SK-N-SH treated with all-trans-retinoic acid at 6 μM for 48 hours (cell line): ENCODE data around the gene TMEM167A.

Experiments used
- ATAC-seq: fragments of 200-7000 bp; cut with Tn5 transposase; 3 replicates; pipeline ENCODE4 v1.9.1; 2020; ENCODE audit warnings: mild to moderate bottlenecking, moderate library complexity
- ARNTL ChIP-seq: fragments of 450-650 bp; formaldehyde crosslinking; IDR thresholded peaks from 2 replicates; pipeline ENCODE4 v1.5.0; 2020; ENCODE audit warnings: low read depth, mild to moderate bottlenecking, moderate library complexity, borderline replicate concordance
- CREB5 ChIP-seq: fragments of 250-450 bp; sonication (Bioruptor Pico); IDR thresholded peaks from 2 replicates; pipeline ENCODE4 v1.5.1; 2020; ENCODE audit warnings: low read depth, mild to moderate bottlenecking, moderate library complexity
- CSRNP3 ChIP-seq: fragments of 250-450 bp; sonication (Bioruptor Pico); IDR thresholded peaks from 2 replicates; pipeline ENCODE4 v1.5.1; 2021; ENCODE audit warnings: mild to moderate bottlenecking, moderate library complexity
- ESRRG ChIP-seq: fragments of 250-450 bp; sonication (Bioruptor Pico); IDR thresholded peaks from 2 replicates; pipeline ENCODE4 v1.6.1; 2021; ENCODE audit warnings: mild to moderate bottlenecking
- GLIS3 ChIP-seq: fragments of 250-450 bp; sonication (Bioruptor Pico); IDR thresholded peaks from 2 replicates; pipeline ENCODE4 v1.5.0; 2020; ENCODE audit warnings: mild to moderate bottlenecking, moderate library complexity
- ISL1 ChIP-seq: fragments of 250-450 bp; sonication (Bioruptor Pico); IDR thresholded peaks from 2 replicates; pipeline ENCODE4 v2.1.2; 2022; ENCODE audit warnings: mild to moderate bottlenecking, moderate library complexity
- OSR1 ChIP-seq: fragments of 250-450 bp; sonication (Bioruptor Pico); IDR thresholded peaks from 2 replicates; pipeline ENCODE4 v1.8.0; 2022; ENCODE audit warnings: moderate library complexity, mild to moderate bottlenecking, inconsistent platforms
- POU6F1 ChIP-seq: fragments of 250-450 bp; sonication (Bioruptor Pico); IDR thresholded peaks from 2 replicates; pipeline ENCODE4 v1.8.0; 2021; ENCODE audit warnings: low read depth, mild to moderate bottlenecking, moderate library complexity, borderline replicate concordance
- PPARA ChIP-seq: fragments of 250-450 bp; sonication (Bioruptor Pico); IDR thresholded peaks from 2 replicates; pipeline ENCODE4 v1.5.0; 2020; ENCODE audit warnings: mild to moderate bottlenecking, borderline replicate concordance
- SNAI2 ChIP-seq: fragments of 250-450 bp; sonication (Bioruptor Pico); IDR thresholded peaks from 2 replicates; pipeline ENCODE4 v1.5.0; 2020; ENCODE audit warnings: mild to moderate bottlenecking, moderate library complexity
- TCF4 ChIP-seq: fragments of 250-450 bp; sonication (Bioruptor Pico); IDR thresholded peaks from 2 replicates; pipeline ENCODE4 v1.8.0; 2021; ENCODE audit warnings: mild to moderate bottlenecking, moderate library complexity, borderline replicate concordance
- TOX ChIP-seq: fragments of 250-450 bp; sonication (Bioruptor Pico); IDR thresholded peaks from 2 replicates; pipeline ENCODE4 v1.8.0; 2021; ENCODE audit warnings: mild to moderate bottlenecking, moderate library complexity, borderline replicate concordance
- TSHZ2 ChIP-seq: fragments of 250-450 bp; sonication (Bioruptor Pico); IDR thresholded peaks from 2 replicates; pipeline ENCODE4 v1.5.0; 2020; ENCODE audit warnings: mild to moderate bottlenecking, moderate library complexity
- ZC3H10 ChIP-seq: fragments of 250-450 bp; sonication (Bioruptor Pico); IDR thresholded peaks from 2 replicates; pipeline ENCODE4 v1.5.1; 2021; ENCODE audit warnings: mild to moderate bottlenecking, moderate library complexity
- ZFP3 ChIP-seq: fragments of 250-450 bp; sonication (Bioruptor Pico); IDR thresholded peaks from 2 replicates; pipeline ENCODE4 v1.5.0; 2020; ENCODE audit warnings: mild to moderate bottlenecking, moderate library complexity
- ZFP30 ChIP-seq: fragments of 450-650 bp; formaldehyde crosslinking; IDR thresholded peaks from 2 replicates; pipeline ENCODE4 v1.5.0; 2022; ENCODE audit warnings: mild to moderate bottlenecking, moderate library complexity
- ZNF70 ChIP-seq: fragments of 450-650 bp; formaldehyde crosslinking; IDR thresholded peaks from 2 replicates; pipeline ENCODE4 v1.5.0; 2020; ENCODE audit warnings: mild to moderate bottlenecking, moderate library complexity
- ZNF8 ChIP-seq: fragments of 450-650 bp; formaldehyde crosslinking; IDR thresholded peaks from 2 replicates; pipeline ENCODE4 v1.5.0; 2020; ENCODE audit warnings: mild to moderate bottlenecking, moderate library complexity

TMEM167A gene

GRCh38 chr5:83006683-83007283 is 70.4 kb downstream of the TMEM167A start:
- ATAC-seq, result no peak
- TF ChIP-seq ZFP30 (CRISPR knock-in tag), result no peak
- no peak for TF ChIP-seq CREB5 (CRISPR knock-in tag)
- TF ChIP-seq ZNF8, result no peak
- TF ChIP-seq OSR1, result no peak
- no peak for TF ChIP-seq ARNTL
- no peak for TF ChIP-seq ZFP3
- no peak for TF ChIP-seq ZNF70 (CRISPR knock-in tag)

GRCh38 chr5:83003791-83004190 is 73.4 kb downstream of the TMEM167A start:
- TF ChIP-seq TCF4 (CRISPR knock-in tag) (no peak), CSRNP3 (CRISPR knock-in tag) (no peak), ARNTL (no peak), SNAI2 (CRISPR knock-in tag) (no peak), PPARA (CRISPR knock-in tag) (no peak), ZFP30 (CRISPR knock-in tag) (no peak), ZNF70 (CRISPR knock-in tag) (no peak), TSHZ2 (CRISPR knock-in tag) (no peak), ZC3H10 (CRISPR knock-in tag) (no peak), ESRRG (CRISPR knock-in tag) (no peak), POU6F1 (CRISPR knock-in tag) (no peak), TOX (CRISPR knock-in tag) (no peak), GLIS3 (CRISPR knock-in tag) (no peak), ZNF8 (no peak), ISL1 (CRISPR knock-in tag) (no peak), CREB5 (CRISPR knock-in tag) (no peak)
- TF ChIP-seq, all 23 proteins: peak for 0
- ATAC-seq, result no peak
